GM12875 (cell line): ENCODE measurements around the gene GMPPA.

Experiments used
- H3K4me3 ChIP-seq: one replicate; pipeline ENCODE4 v1.5.1; 2011; ENCODE audit warnings: low read depth, low read length, control low read depth
- TF ChIP-seq, protein P1 (sequence below): IDR thresholded peaks from 2 replicates; pipeline ENCODE4 v1.5.1; 2011; ENCODE audit warnings: low read depth, mild to moderate bottlenecking, control low read depth, inconsistent platforms, low read length, moderate library complexity, borderline replicate concordance; ENCODE audit not compliant: insufficient read depth

GMPPA gene

DNA sequence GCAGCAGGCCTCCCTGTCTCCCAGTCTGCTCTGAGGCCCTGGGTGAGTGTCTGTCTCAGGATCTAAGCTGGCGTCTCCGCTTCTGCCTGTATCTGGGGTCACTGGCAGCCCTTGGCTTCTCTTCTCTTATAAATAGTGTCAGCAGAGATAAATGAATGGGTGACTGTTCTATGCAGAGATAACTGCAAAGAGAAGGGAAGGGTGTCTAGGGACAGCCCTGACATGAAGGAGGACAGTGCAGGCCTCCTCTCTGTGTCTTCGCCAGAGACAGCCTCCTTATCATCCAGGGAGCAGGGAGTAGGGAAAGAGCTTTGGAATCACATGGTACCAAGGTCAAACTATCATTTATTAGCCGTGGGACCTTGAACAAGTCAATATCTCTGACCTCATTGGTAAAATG, 28.3 kb upstream of the GMPPA start:
- TF ChIP-seq, protein P1, sequence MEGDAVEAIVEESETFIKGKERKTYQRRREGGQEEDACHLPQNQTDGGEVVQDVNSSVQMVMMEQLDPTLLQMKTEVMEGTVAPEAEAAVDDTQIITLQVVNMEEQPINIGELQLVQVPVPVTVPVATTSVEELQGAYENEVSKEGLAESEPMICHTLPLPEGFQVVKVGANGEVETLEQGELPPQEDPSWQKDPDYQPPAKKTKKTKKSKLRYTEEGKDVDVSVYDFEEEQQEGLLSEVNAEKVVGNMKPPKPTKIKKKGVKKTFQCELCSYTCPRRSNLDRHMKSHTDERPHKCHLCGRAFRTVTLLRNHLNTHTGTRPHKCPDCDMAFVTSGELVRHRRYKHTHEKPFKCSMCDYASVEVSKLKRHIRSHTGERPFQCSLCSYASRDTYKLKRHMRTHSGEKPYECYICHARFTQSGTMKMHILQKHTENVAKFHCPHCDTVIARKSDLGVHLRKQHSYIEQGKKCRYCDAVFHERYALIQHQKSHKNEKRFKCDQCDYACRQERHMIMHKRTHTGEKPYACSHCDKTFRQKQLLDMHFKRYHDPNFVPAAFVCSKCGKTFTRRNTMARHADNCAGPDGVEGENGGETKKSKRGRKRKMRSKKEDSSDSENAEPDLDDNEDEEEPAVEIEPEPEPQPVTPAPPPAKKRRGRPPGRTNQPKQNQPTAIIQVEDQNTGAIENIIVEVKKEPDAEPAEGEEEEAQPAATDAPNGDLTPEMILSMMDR: no peak
- H3K4me3 ChIP-seq: no peak overlapping the region

DNA sequence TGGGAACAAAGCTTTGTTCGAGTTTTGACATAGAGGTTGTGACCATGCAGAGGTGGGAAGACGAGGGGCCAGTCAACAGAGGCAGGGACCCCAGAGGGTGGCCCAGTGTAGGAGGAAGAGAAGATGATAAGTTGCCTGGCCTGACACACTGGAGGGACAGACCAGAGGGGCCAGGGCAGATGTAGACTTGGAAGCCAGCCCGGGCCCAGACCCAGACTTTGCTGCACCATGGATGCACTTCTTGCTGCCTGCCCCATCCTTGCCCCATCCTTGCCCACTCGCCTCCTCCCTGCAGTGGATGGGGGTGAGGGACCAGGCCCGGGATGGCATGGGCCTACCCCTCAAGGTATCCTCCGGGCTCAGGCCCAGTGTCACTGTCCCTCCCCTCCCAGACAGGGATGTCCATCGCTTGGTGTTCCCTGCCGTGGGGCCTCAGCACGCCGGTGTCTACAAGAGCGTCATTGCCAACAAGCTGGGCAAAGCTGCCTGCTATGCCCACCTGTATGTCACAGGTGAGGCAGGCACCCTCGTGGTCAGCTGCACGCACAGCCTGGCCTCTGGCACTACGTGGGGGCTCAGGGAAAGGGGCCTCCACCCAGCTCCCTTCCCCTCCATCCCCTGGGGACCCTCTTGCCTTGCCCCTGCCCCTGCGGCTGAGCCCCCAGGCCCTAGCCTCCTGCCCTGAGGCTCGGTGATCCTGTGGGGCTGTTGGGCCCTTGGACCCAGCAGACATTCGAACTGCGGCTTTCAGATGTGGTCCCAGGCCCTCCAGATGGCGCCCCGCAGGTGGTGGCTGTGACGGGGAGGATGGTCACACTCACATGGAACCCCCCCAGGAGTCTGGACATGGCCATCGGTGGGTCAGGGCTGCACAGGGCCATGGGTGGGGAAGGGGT, 27.0 kb upstream of the GMPPA start:
- TF ChIP-seq, protein P1: no peak

DNA sequence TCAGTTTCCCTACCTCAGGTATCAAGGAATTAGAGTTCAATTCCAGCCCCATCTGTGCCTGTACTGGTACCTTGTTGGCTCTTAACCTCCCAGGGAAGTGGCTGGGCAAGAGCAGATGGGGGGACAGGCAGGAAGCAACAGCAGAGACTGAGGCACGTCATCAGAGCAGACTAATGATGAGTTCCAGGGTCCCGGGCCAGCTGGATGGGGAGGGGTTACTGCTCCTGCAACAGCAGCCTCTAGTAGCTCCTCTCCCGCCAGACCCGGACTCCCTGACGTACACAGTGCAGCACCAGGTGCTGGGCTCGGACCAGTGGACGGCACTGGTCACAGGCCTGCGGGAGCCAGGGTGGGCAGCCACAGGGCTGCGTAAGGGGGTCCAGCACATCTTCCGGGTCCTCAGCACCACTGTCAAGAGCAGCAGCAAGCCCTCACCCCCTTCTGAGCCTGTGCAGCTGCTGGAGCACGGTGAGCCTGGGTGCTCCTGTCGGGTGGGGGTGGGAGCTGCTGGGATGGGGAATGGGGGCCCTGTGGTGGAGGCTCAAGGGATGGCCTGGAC, 26.0 kb upstream of the GMPPA start:
- TF ChIP-seq, protein P1: no peak

More for the DNA sequence above, 27.0 kb upstream of the GMPPA start:
- no peak overlapping the region for H3K4me3 ChIP-seq

DNA sequence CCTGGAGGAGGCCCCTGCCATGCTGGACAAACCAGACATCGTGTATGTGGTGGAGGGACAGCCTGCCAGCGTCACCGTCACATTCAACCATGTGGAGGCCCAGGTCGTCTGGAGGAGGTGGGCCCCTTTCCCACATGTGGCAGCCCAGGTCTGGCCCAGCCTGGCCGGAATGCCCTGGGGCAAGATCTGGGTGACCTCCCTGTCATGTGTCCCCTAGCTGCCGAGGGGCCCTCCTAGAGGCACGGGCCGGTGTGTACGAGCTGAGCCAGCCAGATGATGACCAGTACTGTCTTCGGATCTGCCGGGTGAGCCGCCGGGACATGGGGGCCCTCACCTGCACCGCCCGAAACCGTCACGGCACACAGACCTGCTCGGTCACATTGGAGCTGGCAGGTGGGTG, 25.2 kb upstream of the GMPPA start:
- TF ChIP-seq, protein P1: no peak
- H3K4me3 ChIP-seq: no peak overlapping the region

More for the DNA sequence above, 26.0 kb upstream of the GMPPA start:
- H3K4me3 ChIP-seq: no peak overlapping the region

DNA sequence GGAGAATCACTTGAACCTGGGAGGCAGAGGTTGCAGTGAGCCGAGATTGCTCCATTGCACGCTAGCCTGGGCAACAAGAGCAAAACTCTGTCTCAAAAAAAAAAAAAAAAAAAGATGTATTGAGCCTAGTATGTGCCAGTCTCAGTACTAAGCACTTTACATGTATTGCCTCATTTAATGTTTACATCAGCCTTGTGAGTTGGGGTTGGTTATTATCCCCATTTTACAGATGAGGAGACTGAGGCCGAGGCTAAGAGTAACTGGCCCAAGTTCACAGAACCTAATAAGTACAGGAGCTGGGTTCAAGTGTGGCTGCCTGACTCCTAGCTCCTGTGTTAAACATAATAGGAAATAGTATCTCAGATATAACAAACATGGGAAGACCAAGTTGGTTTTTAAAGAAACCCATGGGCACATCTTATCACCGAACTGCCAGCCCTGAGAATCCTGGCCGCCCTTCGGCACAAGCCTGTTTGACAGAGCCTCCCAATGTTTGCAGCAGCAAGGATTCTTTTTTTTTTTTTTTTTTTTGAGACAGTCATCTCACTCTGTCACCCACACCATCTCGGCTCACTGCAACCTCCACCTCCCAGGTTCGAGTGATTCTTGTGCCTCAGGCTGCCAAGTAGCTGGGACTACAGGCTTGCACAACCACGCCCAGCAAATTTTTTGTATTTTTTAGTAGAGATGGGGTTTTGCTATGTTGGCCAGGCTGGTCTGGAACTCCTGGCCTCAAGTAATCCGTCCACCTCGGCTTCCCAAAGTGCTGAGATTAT, 24.2 kb upstream of the GMPPA start:
- TF ChIP-seq, protein P1: no peak
- no peak overlapping the region for H3K4me3 ChIP-seq

DNA sequence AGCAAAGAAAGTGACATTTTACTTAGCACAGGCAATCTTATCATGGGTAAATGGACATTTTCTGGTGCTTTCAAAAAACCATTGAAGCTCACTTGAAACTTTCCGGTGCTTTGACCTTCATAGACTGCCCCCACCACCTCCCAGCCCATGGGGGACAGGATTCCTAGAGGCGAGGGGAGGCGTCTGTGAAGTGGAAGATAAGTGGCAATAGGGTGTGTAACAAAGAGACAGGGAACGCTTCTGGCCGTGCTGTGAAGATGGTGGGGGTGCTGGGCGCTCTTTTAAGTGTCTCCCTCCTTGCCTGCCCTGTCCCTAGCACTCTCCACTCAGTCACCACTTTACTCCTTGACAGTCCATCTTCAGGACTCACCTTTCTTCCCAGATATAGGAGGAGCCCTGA, 23.4 kb upstream of the GMPPA start:
- TF ChIP-seq, protein P1: no peak
- no peak overlapping the region for H3K4me3 ChIP-seq
